ENCODE measurements around the gene ADRA1B.

The ADRA1B gene

GRCh38 chr5:159901772-159902171 is 14.5 kb upstream of the ADRA1B start:
- DNase-seq (ENCODE audit: low read depth) = no peak

GRCh38 chr5:159902444-159903121 is 13.7 kb upstream of the ADRA1B start:
- no peak for DNase-seq (ENCODE audit: low read depth)

GRCh38 chr5:159903131-159903530 is 13.2 kb upstream of the ADRA1B start:
- no peak for DNase-seq (ENCODE audit: low read depth)

GRCh38 chr5:159904874-159905273 is 11.4 kb upstream of the ADRA1B start:
- DNase-seq (ENCODE audit: low read depth) = no peak

- no peak for DNase-seq (ENCODE audit: low read depth)
Measured at GRCh38 chr5:159905496-159905895, 10.8 kb upstream of the ADRA1B start.

GRCh38 chr5:159906463-159906862 is 9.8 kb upstream of the ADRA1B start:
- no peak for DNase-seq (ENCODE audit: low read depth)

GRCh38 chr5:159906943-159907342 is 9.3 kb upstream of the ADRA1B start:
- DNase-seq (ENCODE audit: low read depth) = no peak

- no peak for DNase-seq (ENCODE audit: low read depth)
Measured at GRCh38 chr5:159907689-159908590, 8.3 kb upstream of the ADRA1B start.

GRCh38 chr5:159908591-159908940 is 7.7 kb upstream of the ADRA1B start:
- no peak for DNase-seq (ENCODE audit: low read depth)

GRCh38 chr5:159909126-159909525 is 7.2 kb upstream of the ADRA1B start:
- DNase-seq (ENCODE audit: low read depth) = no peak

- DNase-seq (ENCODE audit: low read depth) = no peak
Measured at GRCh38 chr5:159910207-159910842, 6.0 kb upstream of the ADRA1B start.

GRCh38 chr5:159910843-159911229 is 5.4 kb upstream of the ADRA1B start:
- no peak for DNase-seq (ENCODE audit: low read depth)

- DNase-seq (ENCODE audit: low read depth) = no peak
Measured at GRCh38 chr5:159911349-159911748, 4.9 kb upstream of the ADRA1B start.

- no peak for DNase-seq (ENCODE audit: low read depth)
Measured at GRCh38 chr5:159912033-159912800, 4.1 kb upstream of the ADRA1B start.

GRCh38 chr5:159913048-159913447 is 3.2 kb upstream of the ADRA1B start:
- no peak for DNase-seq (ENCODE audit: low read depth)

GRCh38 chr5:159913501-159913900 is 2.8 kb upstream of the ADRA1B start:
- no peak for DNase-seq (ENCODE audit: low read depth)

- no peak for DNase-seq (ENCODE audit: low read depth)
Measured at GRCh38 chr5:159916841-159917761, 819 bp downstream of the ADRA1B start.

- no peak for DNase-seq (ENCODE audit: low read depth)
Measured at GRCh38 chr5:159917994-159918393, 1.7 kb downstream of the ADRA1B start.

- DNase-seq (ENCODE audit: low read depth) = no peak
Measured at GRCh38 chr5:159921721-159922120, 5.4 kb downstream of the ADRA1B start.

- no peak for DNase-seq (ENCODE audit: low read depth)
Measured at GRCh38 chr5:159923008-159923407, 6.7 kb downstream of the ADRA1B start.
